ENCODE data around the gene ZMYM2.
"Not testable (repeated sequence)": the region's sequence is repeated elsewhere in the genome, so short reads cannot be mapped to it uniquely, and the experiment has no call there.

ZMYM2 gene

DNA sequence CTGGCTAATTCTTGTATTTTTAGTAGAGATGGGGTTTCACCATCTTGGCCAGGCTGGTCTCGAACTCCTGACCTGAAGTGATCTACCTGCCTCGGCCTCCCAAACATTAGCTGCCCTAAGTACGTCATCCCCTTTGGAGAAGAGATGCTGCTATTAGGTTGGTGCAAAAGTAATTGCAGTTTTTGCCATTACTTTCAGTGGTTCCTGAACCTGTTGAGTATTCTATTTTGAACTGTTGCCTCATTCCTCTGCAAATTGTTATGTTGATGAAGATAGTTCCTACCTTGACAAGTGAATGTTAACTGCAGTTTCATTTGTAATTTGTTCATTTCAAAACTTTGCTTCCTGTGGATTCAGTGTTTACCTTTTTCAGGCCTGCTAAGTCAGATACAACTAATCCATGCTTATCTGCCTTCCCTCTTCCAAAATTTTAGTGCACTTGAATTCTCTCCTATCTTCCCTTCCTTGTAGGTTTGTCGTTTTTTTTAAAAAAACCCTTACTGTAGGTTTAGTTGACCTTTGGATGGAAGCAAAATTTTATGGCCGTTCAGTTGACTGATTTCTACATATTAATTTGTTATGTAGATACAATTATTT lies 24.0 kb downstream of the ZMYM2 start:
- DNase-seq (ENCODE audit: low spot score), result no peak

- DNase-seq (ENCODE audit: low spot score), result peak; percentile 36
Observed at GRCh38 chr13:19984430-19985218, 26.1 kb downstream of the ZMYM2 start.

DNA sequence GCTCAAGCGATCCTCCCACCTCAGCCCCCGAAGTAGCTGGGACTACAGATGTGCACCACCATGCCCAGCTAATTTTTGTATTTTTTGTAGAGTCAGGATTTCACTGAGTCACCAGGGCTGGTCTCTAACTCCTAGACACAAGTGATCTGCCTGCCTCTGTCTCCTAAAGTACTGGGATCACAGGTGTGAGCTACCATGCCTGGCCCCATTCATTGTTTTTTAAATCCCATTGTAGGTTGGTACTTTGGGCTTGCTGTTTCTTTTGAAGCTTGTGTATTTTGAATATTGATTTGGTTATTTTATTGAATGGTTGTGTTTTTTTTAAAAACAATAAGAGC lies 26.7 kb downstream of the ZMYM2 start:
- no peak for DNase-seq (ENCODE audit: low spot score)

DNA sequence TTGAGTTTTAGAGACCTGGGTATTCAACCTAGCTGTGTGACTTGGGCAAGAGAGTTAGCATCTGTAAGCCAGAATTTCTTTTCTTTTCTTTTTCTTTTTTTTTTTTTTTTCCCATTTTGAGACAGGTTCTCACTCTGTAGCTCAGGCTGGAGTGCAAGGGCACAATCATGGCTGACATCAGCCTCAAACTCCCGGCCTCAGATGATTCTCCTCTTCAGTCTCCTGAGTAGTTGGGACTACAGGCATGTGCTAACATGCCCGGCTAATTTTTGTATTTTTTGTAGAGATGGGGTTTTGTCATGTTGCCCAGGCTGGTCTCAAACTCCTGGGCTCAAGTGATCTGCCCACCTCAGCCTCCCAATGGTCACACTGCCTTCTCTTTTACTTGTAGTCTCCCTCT lies 33.0 kb downstream of the ZMYM2 start:
- no peak for DNase-seq (ENCODE audit: low spot score)

DNA sequence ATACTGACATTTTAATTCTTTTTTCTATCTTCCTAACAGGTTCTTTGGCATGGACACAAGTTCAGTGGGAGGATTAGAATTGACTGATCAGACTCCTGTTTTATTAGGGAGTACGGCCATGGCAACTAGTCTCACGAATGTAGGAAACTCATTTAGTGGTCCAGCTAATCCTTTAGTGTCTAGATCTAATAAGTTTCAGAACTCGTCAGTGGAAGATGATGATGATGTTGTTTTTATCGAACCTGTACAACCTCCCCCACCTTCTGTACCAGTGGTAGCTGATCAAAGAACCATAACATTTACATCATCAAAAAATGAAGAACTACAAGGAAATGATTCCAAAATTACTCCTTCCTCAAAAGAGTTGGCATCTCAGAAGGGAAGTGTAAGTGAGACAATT lies 34.5 kb downstream of the ZMYM2 start:
- DNase-seq (ENCODE audit: low spot score), result no peak

DNA sequence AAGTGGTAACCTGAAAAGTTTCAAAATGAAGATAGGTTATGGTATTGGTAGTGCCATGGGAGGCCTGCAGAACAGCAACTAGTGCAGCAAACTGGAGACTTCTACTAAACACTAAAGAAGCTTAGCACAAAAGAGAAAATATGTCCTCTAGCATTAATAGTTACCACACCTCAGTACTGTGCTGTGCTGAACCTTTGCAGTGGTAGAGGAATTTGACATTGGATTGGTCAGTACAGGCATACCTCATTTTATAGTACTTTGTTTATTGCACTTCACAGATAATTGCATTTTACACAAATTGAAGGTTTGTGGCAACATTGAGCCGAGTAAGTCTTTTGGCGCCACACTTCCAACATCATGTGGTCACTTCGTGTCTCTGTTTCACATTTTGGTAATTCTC lies 40.4 kb downstream of the ZMYM2 start:
- no peak for DNase-seq (ENCODE audit: low spot score)

GRCh38 chr13:20000062-20000552 lies 41.6 kb downstream of the ZMYM2 start:
- DNase-seq (ENCODE audit: low spot score), result no peak

DNA sequence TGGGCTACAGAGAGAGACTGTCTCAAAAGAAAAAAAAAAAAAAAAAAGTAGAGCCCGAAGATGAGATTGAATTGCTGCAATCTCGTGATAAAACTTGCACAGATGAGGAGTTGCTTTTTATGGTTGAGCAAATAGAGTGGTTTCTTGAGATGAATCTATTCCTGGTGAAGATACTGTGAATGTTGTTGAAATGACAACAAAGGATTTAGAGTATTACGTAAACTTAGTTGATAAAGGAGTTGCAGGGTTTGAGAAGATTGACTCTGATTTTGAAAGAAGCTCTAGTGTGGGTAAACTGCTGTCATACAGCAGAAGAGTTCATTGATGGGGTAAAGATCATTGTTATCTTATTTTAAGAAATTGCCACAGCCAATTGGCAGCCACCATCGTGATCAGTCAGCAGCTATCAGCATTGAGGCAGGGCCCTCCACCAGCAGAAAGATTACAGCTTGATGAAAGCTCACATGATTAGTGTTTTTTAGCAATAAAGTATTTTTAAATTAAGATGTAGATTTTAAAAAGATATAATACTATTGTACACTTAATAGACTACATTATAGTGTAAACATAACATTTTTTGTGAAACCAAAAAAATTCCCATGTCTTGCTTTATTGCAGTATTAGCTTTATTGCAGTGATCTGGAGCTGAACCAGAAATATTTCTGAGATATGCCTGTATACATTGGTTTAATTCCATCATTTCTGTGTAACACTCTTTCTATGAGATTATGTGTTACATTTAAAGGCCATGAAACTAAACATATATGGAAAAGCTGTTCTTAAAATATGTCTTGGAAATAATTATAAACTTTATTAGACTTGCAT lies 43.1 kb downstream of the ZMYM2 start:
- DNase-seq (ENCODE audit: low spot score), result no peak

DNA sequence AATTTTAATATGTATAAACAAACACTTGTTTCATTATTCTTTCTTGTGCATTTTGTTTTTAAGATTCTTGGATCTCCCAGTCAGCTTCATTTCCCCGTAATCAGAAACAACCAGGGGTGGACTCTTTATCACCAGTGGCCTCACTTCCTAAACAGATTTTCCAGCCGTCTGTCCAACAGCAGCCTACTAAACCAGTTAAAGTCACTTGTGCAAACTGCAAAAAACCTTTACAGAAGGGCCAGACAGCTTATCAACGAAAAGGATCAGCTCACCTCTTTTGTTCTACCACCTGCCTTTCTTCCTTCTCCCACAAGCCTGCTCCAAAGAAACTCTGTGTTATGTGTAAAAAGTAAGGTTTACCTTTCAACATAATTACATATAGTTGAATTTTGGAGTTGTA lies 44.3 kb downstream of the ZMYM2 start:
- DNase-seq (ENCODE audit: low spot score), result no peak

- DNase-seq (ENCODE audit: low spot score), result no peak
Observed at GRCh38 chr13:20006206-20006605, 47.7 kb downstream of the ZMYM2 start.

DNA sequence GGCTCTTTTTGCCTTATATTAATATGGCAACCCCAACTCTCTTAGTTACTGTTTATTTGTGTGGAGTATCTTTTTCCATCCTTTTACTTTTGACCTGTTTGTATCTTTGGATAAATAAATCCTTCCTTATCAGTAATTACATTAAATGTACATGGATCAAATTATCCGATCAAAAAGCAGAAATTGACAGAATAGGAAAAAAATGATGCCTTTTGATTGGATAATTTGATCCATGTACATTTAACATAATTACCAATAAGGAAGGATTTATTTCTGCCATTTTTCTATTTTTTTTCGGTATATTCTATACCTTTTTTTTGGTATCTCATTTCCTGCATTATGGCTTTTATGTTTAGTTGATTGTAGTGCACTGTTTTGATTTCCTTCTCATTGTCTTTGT lies 57.2 kb downstream of the ZMYM2 start:
- no peak for DNase-seq (ENCODE audit: low spot score)

GRCh38 chr13:20016649-20017364 lies 58.3 kb downstream of the ZMYM2 start:
- DNase-seq (ENCODE audit: low spot score), result peak; percentile 5

- DNase-seq (ENCODE audit: low spot score), result no peak
Observed at GRCh38 chr13:20017365-20017711, 58.8 kb downstream of the ZMYM2 start.

DNA sequence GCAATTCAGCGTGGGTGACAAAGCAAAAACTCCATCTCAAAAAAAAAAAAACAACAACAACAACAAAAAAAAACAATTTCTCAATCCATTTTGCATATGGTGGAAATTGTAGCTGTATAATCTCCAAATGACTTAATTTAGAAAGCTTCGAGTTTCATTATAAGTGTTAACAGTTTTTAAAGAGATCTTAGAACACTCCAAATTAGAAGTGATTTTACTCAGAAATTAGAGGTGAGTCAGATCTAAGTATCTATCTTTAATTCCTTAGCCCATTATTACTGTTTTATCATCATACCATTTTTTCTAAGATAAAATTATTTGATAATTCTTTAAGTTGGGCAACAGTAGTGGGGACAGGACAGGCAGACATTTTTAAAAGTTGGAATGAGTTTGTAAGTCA lies 60.5 kb downstream of the ZMYM2 start:
- no peak for DNase-seq (ENCODE audit: low spot score)

DNA sequence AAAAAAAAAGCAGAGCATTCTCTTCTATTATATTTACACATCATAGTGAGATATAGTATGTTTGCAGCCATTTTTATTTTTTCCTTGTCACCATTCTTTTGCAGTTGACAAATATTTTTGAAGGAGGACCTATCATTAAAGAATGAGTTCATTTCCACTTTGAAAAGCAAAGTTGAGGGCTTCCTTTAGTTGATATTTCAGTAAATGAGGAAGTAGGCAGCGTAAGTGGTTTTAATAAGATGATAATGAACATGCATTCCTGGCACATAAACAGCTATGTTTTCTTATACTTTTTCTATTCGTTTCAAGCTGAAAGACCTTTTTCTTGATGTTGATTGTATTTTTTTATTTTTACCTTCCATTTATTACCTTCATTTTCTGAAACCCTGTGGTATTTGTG lies 66.2 kb downstream of the ZMYM2 start:
- DNase-seq (ENCODE audit: low spot score), result no peak

DNA sequence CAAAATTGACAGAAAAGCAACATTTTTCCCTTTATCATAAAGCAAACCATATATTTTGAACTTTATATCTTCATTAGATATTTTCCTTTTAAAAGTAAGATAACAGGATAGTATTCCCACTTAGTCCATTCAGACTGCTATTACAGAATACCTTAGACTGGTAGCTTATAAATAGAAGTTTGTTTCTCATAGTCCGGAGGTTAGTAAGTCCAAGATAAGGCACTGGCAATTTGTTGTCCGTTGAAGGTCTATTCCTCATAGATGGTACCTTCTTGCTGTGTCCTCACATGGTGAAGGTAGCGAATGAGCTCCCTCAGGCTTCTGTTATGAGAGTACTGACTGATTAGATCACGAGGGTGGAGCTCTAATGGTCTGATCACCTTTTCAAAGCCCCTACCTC lies 70.4 kb downstream of the ZMYM2 start:
- DNase-seq (ENCODE audit: low spot score), result no peak

DNA sequence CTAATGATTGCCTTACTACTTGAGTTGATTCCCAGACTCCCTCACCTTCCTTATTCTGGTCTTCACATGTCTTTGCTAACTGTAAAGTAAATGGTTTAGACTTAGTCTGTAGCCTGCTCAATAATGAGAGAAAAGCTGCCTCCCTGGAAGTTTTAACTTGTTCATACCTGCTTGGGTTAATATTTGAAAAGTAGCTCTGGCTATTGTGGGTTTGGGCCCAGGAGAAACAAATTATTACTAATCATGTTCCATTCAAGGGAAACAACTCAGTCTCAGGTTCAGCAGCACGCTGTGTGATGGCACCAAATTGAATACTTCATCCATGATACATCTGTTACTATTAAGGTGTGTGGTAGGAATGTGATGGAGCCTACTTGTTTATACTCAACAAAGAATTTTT lies 75.0 kb downstream of the ZMYM2 start:
- no peak for DNase-seq (ENCODE audit: low spot score)

GRCh38 chr13:20035130-20035529 lies 76.6 kb downstream of the ZMYM2 start:
- DNase-seq (ENCODE audit: low spot score), result no peak

- DNase-seq (ENCODE audit: low spot score), result no peak
Observed at GRCh38 chr13:20037908-20038307, 79.4 kb downstream of the ZMYM2 start.

DNA sequence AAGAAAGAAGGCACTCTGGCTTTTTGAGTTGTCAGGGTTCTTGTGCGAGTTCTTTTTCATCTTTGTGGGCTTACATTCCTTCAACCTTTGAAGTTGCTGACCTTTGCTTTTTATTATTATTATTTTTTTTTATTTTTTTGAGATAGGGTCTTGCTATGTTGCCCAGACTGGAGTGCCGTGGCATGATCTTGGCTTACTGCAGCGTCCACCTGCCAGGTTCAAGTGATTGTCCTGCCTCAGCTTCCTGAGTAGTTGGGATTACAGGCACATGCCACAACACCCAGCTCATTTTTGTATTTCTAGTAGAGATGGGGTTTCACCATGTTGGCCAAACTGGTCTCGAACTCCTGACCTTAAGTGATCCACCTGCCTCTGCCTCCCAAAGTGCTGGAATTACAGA lies 84.1 kb downstream of the ZMYM2 start:
- not testable (repeated sequence) for DNase-seq (ENCODE audit: low spot score)

- no peak for DNase-seq (ENCODE audit: low spot score)
Observed at GRCh38 chr13:20043207-20043925, 84.8 kb downstream of the ZMYM2 start.

DNA sequence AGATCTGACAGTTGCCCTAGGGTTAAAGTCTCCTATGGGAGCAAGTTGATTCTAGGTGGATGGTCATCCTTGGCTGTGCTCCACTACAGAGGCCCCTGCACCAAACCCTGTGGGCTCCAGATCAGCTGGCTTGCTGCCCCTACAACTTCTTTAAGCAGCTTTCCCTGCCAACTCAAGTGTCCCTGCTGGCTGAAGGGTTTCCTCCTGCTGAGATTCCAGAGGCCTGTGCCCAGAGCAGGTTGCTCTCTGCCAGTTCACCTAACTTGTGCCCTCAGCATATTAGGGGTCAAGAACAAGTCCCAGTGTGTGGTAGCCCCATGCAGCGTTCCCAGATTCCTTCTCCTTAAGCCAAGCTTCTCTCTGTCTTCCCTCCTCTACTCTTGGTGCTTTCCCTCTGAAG lies 85.6 kb downstream of the ZMYM2 start:
- no peak for DNase-seq (ENCODE audit: low spot score)
